ENCODE data around the gene FHIT. TPM values are rescaled to one million over a fixed set of nuclear protein-coding genes. Genes with fewer than 3 reads are reported as not detected.

FHIT gene
- total RNA-seq, 4 donors from 2014 or later: 8.8 to 35.6 (median 12.6) TPM

DNA sequence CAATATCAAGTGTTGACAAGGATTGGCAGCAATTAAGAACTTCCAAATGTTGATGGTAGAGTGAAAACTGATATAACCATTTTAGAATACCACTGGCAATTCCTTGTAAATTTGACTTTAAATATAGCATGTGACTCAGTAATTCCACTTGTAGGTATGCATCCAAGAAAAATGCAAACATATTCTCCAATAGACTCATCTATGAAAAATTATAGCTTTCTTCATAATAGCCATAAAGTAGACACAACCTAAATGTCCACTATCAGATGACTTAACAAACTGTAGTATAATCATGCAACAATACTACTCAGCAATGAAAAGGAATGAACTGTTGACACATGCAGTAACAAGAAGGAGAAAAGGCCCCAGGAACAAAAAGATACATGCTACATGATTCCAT, 988.1 kb downstream of the FHIT start:
- no peaks in the 10 kb centered on the region for H3K9me3 ChIP-seq
- TF ChIP-seq POLR2AphosphoS5 (IDR thresholded peaks at IDR 0.05): no peak
- TF ChIP-seq EP300 (IDR thresholded peaks at IDR 0.05): no peak
- no peak for TF ChIP-seq POLR2A (IDR thresholded peaks at IDR 0.05)
- TF ChIP-seq, protein P1, sequence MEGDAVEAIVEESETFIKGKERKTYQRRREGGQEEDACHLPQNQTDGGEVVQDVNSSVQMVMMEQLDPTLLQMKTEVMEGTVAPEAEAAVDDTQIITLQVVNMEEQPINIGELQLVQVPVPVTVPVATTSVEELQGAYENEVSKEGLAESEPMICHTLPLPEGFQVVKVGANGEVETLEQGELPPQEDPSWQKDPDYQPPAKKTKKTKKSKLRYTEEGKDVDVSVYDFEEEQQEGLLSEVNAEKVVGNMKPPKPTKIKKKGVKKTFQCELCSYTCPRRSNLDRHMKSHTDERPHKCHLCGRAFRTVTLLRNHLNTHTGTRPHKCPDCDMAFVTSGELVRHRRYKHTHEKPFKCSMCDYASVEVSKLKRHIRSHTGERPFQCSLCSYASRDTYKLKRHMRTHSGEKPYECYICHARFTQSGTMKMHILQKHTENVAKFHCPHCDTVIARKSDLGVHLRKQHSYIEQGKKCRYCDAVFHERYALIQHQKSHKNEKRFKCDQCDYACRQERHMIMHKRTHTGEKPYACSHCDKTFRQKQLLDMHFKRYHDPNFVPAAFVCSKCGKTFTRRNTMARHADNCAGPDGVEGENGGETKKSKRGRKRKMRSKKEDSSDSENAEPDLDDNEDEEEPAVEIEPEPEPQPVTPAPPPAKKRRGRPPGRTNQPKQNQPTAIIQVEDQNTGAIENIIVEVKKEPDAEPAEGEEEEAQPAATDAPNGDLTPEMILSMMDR (IDR thresholded peaks at IDR 0.05): no peak
- H3K36me3 ChIP-seq: no peaks in the 10 kb centered on the region
- DNase-seq (ENCODE audit: low spot score in 2 of 2): no peak
- no peaks in the 10 kb centered on the region for H3K27me3 ChIP-seq
- H3K4me3 ChIP-seq: no peak overlapping the region
- no peak overlapping the region for H3K27ac ChIP-seq
- H3K4me1 ChIP-seq: no peaks in the 10 kb centered on the region

DNA sequence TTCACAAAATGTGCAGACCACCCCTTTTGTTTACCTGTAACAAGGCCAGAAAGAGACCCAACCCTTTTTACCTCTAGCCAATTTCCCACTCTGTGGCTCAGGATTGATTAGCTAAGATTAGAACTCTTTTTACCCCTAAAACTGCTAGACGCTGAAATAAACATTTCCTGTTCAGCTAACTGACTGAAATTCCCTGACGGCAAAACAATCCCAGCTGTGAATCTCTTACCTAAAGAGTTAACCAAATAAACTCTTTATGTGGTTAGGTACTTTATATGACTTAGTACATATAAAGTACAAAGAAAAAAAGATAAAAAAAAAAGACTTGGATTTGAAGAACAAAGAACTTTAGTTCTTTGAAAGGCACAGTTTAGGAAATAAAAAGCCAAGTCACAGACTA, 988.7 kb downstream of the FHIT start:
- DNase-seq (ENCODE audit: low spot score in 2 of 2): no peak
- H3K4me1 ChIP-seq: no peaks in the 10 kb centered on the region
- no peaks in the 10 kb centered on the region for H3K36me3 ChIP-seq
- H3K27ac ChIP-seq: no peak overlapping the region
- TF ChIP-seq EP300 (IDR thresholded peaks at IDR 0.05): no peak
- TF ChIP-seq POLR2A (IDR thresholded peaks at IDR 0.05): no peak
- TF ChIP-seq, protein P1 (IDR thresholded peaks at IDR 0.05): no peak
- TF ChIP-seq POLR2AphosphoS5 (IDR thresholded peaks at IDR 0.05): no peak
- no peaks in the 10 kb centered on the region for H3K27me3 ChIP-seq
- no peak overlapping the region for H3K4me3 ChIP-seq
- 42% methylated on average over 2 of the region's 2 CpGs for WGBS
- H3K9me3 ChIP-seq: no peaks in the 10 kb centered on the region

DNA sequence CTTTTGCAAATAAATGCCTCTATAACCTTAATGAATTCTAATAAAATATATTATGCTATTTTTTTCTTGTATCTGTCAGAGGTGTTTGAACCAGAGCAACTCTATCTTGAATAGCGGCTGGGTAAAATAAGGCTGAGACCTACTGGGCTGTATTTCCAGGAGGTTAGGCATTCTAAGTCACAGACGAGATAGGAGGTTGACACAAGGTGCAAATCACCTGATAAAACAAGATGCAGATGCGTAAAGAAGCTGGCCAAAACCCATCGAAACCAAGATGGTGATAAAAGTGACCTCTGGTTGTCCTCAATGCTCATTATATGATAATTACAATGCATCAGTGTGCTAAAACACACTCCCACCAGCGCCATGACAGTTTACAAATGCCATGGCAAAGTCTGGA, 990.7 kb downstream of the FHIT start:
- Histone ChIP-seq H3K9me3 (no peaks in the 10 kb centered on the region), H3K4me1 (no peaks in the 10 kb centered on the region), H3K36me3 (no peaks in the 10 kb centered on the region), H3K27me3 (no peaks in the 10 kb centered on the region), H3K4me3 (no peak overlapping the region), H3K27ac (no peak overlapping the region)
- no peak for DNase-seq (ENCODE audit: low spot score in 2 of 2)
- TF ChIP-seq POLR2A (IDR thresholded peaks at IDR 0.05): no peak
- WGBS: 51% methylated on average over 5 of the region's 5 CpGs

DNA sequence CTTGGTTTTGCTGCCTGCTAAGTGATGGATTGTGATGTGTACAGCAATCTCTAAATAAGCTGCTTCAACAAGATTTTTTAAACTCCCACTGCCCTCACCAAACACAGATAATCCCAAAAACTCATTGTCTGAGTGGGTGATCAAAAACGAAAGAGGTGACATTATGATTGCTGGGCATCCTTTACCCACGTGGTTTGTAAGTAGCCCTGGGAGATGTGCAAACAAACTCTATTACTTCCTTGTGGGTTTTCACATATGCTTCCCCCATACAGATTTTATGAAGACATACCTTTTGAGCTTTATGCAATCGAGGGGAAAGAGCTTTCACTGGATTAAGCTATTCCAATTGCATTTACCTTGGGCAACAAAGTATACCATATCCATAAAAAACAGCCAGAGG, 1000.4 kb downstream of the FHIT start:
- no peak overlapping the region for H3K4me3 ChIP-seq
- TF ChIP-seq POLR2AphosphoS5 (IDR thresholded peaks at IDR 0.05): no peak
- TF ChIP-seq, protein P1 (IDR thresholded peaks at IDR 0.05): no peak
- TF ChIP-seq EP300 (IDR thresholded peaks at IDR 0.05): no peak
- TF ChIP-seq POLR2A (IDR thresholded peaks at IDR 0.05): no peak
- no peaks in the 10 kb centered on the region for H3K27me3 ChIP-seq
- no peaks in the 10 kb centered on the region for H3K36me3 ChIP-seq
- no peak overlapping the region for H3K27ac ChIP-seq
- no peaks in the 10 kb centered on the region for H3K4me1 ChIP-seq
- WGBS: 47% methylated on average over 3 of the region's 3 CpGs
- no peaks in the 10 kb centered on the region for H3K9me3 ChIP-seq
- DNase-seq (ENCODE audit: low spot score in 2 of 2): no peak

DNA sequence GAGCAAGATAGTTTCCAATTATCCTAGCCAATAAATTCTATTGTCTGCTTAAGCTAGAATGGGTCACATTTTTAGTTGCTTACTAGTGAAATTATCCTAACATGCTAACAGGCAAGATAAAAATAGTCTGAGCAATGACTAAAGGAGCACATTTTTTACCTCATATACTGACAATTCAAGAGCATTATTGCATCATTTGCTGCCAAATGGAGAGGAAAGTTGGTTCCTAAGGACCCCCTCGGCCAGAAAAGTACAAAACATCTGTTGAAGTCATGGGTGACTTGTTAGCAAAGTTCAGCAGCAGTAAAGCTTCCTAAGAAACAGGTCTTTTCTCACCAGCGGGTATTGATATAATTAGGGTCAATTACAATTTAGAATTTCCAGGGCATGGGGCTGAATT, 1001.0 kb downstream of the FHIT start:
- TF ChIP-seq POLR2A (IDR thresholded peaks at IDR 0.05): no peak
- TF ChIP-seq, protein P1 (IDR thresholded peaks at IDR 0.05): no peak
- TF ChIP-seq EP300 (IDR thresholded peaks at IDR 0.05): no peak
- no peak for TF ChIP-seq POLR2AphosphoS5 (IDR thresholded peaks at IDR 0.05)
- WGBS: 72% methylated on average over 2 of the region's 2 CpGs

DNA sequence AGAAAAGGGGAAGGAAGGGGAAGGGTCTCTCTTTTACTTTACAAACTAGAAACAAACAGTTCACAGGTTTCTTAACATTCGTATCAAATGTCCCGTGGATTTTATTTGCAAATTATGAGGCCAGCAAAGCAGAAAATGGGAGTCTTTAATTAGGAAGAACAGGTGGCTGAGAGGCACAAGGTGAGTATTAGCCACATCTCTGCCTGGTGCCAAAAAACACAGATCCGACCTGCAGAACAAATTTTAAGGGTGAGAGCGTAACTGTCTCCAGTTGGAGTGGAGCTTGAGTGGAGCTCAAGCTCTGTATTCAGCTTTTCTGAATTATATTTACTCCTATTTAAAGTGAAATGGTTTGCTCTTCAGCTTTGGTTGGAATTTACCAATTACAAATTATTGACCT, 1004.9 kb downstream of the FHIT start:
- Histone ChIP-seq H3K36me3 (no peaks in the 10 kb centered on the region), H3K4me3 (no peak overlapping the region), H3K27me3 (no peaks in the 10 kb centered on the region), H3K27ac (no peak overlapping the region), H3K9me3 (no peaks in the 10 kb centered on the region), H3K4me1 (no peaks in the 10 kb centered on the region)
- DNase-seq (ENCODE audit: low spot score in 2 of 2): no peak
- TF ChIP-seq, protein P1 (IDR thresholded peaks at IDR 0.05): no peak
- TF ChIP-seq POLR2A (IDR thresholded peaks at IDR 0.05) (no peak), EP300 (IDR thresholded peaks at IDR 0.05) (no peak), POLR2AphosphoS5 (IDR thresholded peaks at IDR 0.05) (no peak)
- WGBS: 88% methylated on average over 4 of the region's 4 CpGs

More for the DNA sequence above, 1001.0 kb downstream of the FHIT start:
- no peak overlapping the region for H3K4me3 ChIP-seq
- no peak overlapping the region for H3K27ac ChIP-seq
- H3K4me1 ChIP-seq: no peaks in the 10 kb centered on the region
- DNase-seq (ENCODE audit: low spot score in 2 of 2): no peak
- H3K36me3 ChIP-seq: no peaks in the 10 kb centered on the region
- H3K27me3 ChIP-seq: no peaks in the 10 kb centered on the region
- no peaks in the 10 kb centered on the region for H3K9me3 ChIP-seq

Measured in suprapubic skin (tissue), 4 donors.